GM19351 (cell line): ENCODE measurements around the gene RXFP4.
A peak's percentile ranks its signal among the peaks of the same experiment; 100 is the strongest.

ENCODE experiments used
- ATAC-seq: cut with Tn5 transposase; IDR thresholded peaks from one replicate; pipeline ENCODE4 v1.9.1; 2021; ENCODE audit warnings: mild to moderate bottlenecking, moderate library complexity; ENCODE audit not compliant: unreplicated experiment

RXFP4 gene

DNA sequence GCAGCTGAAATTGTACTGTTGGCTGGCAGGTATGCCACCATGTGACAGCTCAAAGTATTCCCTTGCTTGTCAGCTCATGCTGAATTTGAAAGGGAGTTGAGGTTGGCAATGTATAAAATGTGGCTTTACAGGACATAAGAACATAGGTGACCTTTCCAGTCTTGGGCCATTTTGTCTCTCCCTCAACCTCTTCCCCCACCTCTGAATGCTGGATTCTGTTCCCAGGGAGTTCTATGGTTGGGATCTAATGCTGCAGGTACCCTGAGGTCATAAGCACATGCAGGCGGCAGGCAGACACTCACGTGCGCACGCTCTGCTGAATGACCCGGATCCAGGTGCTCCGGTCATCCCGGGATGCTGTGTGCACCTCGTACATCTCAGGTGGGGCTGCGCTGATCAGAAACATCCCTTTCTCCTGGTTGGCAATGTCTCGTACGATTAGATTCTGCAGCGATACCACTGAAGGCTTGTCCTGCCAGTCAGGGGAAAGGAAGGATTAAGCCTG, 16.0 kb downstream of the RXFP4 start:
- no peak for ATAC-seq

DNA sequence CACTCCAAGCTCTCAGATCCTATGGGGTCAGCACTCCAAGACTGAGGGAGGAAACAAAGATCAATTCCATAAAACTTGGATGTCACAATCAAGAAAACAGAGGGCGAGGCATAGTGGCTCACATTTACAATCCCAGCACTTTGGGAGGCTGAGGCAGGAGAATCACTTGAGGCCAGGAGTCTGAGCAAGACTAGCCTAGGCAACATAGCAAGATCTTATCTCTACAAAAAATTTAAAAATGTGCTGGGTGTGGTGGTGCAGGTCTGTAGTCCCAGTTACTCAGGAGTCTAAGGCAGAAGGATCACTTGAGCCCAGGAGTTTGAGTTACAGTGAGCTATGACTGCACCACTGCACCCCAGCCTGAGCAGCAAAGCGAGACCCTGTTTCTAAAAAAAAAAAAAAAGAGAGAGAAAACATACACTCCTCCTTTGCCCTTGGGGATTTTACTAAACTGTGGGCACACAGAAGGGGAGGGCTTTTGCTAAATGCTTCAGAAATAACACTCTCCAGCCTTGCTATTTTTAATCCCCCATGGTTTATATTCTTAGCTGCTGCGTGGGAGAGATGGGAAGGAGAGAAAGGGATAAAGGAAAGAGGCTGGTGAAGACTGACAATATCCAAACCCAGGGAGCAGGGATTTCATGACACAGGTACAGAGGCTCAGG, 18.8 kb downstream of the RXFP4 start:
- no peak for ATAC-seq

DNA sequence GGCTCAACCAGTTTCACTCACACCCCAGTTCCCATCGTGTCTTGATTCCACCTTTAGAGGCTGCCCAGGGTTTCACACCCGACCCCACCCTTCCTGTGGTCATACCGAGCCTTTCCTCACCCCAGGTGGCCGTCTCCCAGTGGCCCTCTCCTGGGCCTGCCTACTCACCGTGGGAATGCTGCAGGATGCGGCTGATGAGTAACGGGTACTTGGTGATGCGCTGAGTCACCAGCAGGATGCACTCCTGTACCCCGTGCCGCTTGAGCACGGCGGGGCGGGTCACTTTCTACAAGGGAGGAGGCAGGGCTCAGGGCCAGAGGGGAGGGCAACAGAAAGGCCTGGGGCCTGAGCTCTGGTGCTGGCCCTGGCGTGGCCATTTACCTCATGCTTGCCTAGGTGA, 20.5 kb downstream of the RXFP4 start:
- ATAC-seq, result no peak

DNA sequence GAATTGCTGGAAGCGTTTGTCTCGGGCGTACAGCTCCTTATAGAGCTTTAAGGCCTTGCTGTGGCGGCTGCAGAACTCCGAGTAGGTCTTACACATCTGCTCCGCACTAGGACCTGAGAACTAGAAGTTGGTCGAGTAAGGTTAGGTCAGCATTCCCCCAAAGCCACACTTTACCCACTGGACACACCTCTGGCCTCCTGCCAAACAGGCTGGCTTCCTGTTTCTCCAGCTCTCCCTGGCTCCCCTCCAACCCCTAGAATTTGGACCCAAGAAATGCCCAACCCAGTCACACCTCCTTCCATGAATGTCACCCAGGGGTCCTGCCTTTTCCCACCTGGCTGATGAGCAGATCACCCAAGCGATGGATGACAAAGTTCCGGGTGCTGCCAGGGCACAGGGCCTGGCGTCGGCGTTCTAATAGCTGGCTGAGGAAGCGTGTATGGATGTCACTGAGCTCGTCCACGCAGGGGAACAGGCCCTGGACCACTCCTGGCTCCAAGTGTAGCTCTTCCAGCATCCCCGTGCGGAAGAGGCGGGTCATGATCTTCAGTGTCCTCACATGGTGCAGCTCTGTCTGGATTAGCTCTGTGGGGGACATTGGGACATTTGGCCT, 21.3 kb downstream of the RXFP4 start:
- no peak for ATAC-seq

DNA sequence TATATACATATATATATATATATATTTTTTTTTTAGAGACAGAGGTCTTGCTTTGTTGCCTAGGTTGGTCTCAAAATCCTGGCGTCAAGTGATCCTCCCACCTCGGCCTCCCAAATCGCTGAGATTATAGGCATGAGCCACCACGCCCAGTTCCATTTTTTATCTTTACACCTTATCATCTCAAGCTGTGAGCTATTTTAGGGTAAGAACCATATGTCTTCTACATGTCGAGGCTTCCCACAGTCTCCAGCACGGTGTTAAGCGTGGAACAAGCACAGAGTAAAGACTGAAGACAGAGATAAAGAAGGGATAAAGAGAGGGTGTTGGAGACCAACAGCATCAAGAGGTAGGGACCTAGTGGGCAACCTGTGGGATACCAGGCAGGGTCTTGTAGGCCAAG, 22.8 kb downstream of the RXFP4 start:
- ATAC-seq, result no peak

DNA sequence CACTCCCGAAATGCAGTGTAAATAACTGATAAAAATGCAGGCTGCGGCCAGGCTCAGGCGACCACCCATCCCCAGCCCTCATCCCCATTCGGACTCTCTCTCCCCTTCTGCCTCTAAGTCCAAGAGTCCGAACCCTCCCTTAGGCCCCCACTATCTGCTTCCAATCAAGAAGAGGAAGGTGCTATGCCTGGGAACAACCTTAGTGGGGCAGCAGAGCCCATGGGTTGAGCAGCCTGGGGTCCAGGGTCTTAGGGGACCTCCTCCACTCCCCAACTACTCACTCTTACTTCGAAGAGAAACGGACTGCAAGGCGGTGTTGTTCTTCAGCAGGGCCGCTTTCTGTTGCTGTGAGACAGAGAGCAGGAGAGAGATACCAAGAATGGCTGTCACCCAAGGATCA, 24.7 kb downstream of the RXFP4 start:
- no peak for ATAC-seq

DNA sequence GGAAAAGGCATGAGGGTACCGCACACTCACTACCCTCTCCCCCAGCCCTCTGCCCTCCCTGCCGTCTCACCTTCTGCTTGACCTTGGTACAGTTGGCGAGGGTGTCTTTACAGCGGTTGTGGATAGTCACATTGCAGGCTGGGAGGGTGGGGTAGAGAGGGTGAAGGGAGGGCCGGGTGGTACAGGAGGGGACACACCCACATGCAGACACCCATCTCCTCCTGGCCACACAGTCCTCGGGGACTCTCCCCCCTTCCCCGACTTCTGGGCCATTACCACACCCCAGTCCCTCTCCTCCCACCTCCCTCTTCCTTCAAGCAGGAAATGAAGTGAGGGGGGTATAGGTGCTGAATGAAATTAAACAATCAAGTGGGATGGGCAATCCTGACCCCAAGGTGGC, 25.3 kb downstream of the RXFP4 start:
- no peak for ATAC-seq

DNA sequence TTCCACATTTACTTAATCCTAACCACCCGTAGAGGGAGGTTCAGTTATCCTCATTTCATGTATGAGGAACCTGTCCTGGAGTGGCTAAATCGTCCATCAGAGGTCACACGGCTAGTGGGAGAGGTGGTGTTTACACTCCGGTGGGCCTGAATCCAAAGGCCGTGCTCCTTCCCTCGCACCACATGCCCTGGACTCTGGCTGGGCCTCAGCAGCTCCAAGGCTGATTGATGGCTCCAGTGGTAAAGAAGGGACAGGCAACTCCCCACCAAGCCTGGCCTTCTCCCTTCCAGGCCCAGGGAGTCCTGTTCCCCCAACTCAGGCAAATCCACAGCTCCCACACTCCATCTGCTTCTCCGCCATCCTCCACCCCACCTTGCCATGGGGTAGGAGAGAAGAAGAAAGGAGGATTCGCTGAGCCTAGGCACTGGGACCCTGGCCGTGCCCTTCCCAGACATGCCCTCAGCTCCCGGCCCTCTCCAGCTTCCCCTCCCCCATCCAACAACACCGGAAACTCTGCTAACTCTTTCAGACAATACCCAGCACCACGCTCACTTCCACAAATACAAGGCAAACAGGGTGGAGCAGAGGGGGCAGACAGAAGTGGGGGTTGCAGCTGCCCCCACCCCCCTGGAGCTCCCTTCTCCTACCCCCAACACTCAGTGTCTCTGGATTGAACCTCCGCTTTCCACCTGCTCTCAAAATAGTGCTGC, 26.1 kb downstream of the RXFP4 start:
- ATAC-seq, result no peak

DNA sequence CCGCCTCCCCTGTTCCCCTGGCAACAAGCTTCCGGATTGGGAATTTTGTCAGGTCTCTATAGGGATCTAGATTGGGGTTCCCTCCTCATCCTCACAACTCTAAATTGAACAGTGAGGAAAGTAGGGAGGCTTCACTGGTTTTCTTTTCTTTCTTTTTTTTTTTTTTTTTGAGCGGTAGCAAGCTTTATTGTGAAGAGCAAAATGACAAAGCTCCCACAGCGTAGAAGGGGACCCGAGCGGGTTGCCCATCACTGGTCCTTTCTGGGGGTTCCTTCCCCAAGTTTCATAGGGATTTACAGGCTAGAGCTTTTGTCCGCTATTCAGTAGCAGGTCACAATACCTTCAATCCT, 26.6 kb downstream of the RXFP4 start:
- no peak for ATAC-seq

DNA sequence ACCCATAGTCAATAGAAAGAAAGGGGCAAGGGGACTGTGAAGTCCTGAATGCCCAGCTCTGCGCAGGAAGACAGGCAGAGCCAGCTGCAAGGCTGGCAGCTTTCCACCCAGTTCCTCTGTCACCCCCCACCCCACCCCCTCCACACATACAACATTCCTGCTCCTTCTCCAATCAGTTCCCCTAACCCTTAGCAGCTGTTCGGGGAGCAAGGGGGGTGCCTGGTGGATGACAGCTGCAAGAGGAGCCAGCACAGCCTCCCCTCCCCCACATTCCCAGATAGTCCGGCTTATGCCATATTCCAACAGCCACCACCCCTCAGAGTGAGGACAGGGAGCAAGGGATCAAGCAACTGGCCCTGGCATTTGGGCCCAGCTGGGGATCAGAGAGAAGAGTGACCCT, 27.2 kb downstream of the RXFP4 start:
- no peak for ATAC-seq

DNA sequence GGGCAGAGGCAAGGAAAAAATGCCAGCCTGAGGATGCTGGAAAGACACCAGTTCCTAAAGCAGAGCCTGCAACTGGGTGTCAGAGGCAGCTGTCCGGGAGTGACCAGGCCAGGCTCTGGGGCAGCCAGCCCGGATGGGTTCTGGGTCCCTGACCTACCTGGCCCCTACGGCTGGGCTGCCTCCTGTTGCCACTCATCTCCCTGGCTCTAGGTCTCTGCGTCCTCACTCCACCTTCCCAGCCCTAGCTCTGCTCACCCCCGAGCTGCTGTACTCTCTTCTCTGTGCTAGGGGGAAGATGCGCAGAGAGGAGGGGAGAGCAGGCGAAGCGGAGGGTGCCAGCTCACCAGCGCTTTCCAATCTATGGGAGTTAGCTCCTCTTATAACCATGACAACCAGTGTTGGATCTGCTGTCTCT, 27.9 kb downstream of the RXFP4 start:
- no peak for ATAC-seq

DNA sequence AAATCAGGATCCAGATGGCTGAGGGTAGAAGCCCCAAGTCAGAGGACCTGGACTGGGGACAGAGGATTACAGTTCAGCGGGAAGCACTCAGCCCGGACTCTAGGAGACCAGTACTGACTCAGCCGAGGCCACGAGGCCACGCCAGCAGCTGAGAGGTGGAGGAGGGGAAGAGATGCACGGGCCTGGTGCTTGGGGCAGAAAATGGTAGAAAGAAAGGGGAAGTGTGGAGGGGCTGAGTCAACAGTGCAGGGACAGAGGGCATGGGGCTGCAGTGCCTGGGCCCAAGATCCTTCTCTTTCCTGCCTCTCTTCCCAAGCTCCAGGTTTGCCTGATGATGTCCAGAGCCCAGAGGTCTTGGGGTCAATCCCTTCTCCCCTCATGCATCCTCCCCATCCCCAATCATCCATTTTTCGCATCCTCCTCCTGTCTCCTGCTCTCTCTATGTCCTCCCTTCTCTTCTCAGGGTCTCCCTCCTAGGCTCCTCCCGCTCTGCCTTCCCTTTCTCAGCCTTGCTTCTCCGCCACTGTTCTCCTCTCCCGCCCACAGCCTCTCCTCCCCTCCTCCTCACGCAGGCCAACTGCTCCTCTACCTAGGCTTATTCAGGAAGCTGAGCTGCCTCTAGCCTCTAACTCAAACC, 29.2 kb downstream of the RXFP4 start:
- ATAC-seq, result peak; percentile 63

DNA sequence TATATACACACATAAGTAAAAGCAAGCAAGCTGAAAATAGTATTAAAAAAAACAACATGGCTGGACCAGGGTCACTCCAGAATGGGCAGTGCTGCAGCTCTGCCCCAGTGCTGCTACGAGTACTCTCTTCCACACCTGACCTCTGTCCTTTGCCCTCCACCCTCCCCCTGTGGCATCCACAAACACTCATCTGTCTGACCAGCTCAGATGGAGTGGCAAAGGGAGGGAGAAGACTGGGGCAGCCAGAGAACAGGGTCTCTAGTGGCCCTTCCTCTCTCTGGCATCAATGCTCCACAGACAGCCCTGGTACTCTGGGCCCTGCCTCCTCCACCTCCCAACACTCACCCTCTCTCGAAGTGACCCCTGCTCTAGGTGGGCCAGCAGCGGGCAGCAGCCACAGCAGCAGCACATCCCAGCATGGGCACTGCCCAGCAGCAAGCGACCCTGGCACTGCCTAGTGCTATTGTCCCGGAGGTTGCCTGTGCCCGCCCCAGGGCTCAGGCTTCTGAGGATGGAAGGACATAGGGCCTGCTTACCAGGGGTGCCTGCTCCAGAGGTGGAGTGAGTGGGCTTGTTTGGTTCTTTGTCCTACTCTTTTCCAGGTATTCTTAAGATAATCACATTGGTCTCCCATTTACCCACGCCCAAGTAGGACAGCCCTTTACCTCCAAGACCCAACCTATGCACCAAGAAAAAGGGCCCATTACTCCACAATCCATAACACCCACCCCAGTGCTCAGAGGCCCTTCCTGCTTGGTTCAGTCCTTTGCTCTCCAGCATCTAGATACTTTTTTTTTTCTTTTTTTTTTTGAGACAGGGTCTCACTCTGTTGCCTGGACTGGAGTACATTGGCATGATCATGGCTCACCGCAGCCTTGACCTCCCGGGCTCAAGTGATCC, 30.7 kb downstream of the RXFP4 start:
- ATAC-seq, result no peak

DNA sequence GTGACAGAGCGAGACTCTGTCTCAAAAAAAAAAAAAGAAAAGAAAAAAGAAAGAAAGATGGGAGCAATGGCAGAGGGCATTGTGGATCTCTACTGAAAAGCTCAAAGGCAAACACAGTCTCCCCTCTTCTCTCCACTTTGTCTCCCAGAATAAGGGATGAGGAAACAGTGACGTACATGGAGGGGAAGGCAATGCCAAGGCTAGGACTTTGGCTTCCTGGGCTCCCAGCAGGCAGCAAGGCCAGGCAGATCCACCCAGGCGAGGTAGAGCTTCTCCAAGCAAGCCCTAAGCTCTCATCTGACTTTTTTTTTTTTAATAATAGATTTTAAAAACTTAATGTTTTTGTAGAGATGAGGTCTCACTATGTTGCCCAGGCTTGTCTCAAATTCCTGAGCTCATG, 32.3 kb downstream of the RXFP4 start:
- ATAC-seq, result no peak

DNA sequence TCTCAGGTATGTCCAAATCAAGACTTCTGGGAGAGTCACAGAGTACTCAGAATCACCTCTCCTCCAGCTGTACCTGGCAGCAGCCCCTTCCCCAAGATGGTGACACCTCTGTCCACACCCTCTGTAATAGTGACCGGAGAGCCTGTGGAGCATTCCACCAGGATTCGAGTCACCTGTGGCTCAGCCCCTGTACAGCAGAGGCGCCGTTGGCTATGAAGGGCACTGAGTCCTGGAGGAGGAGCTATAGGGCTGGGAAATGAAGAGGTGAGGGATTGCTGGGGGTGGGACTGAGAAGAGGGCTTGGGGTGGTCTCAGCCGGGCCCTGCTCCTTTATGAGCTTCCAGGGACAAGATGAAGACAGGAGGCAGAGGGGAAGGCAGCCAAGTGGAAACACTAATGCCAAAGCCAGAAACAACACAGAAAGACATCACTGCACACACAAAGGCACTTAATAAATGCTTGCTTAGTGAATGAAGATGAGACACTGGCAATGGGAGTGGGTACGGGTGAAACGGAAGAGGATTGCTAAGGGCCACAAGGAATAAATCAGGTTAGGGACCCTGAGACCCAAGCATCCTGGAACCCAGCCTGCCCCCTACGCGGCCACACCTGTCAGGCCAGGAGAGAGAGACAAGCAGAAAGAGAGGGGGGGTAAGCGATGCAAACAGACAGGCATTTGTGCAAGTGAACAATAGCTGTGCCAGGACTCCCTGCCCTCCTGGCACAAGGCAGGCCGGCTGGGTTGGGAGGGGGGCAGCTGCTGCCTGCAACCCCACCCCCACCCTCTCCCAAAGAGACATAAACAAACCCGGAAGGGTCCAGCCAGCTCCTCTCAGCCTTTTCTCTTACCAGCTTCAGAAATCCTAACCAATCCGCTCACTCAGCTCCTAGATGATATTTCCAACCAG, 33.0 kb downstream of the RXFP4 start:
- ATAC-seq, result no peak

DNA sequence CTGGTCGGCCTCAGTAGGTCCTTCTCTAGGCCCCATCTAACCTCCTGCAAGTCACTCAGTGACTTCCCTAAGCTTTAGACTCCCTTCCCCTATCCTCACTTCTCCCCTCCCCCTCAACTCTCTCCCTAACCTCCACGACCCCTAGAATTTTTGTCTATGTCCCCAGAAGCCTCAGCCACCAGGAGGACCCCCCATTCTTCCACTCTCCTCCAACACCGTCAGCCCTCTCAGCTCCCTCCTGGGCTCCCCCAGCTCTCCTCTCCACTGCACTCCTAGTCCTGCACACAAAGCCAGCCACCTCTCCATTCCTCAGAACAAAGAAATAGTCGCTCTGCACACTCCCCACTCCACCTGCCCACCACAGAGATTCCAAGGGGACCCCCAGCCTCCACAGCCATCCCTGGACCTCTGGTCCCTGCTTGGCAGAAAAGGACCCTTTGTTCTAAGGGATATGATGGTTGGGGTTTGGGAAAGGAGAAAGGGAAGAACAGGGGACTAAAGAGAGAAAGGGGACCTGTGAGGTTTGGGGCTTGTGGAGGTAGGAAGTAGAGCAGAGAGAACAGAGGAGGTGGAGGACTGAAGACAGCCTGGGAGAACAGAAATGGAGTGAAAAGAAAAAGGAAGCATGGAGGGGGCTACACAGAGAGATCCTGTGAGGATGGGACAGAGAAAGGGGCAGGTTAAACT, 34.1 kb downstream of the RXFP4 start:
- no peak for ATAC-seq

DNA sequence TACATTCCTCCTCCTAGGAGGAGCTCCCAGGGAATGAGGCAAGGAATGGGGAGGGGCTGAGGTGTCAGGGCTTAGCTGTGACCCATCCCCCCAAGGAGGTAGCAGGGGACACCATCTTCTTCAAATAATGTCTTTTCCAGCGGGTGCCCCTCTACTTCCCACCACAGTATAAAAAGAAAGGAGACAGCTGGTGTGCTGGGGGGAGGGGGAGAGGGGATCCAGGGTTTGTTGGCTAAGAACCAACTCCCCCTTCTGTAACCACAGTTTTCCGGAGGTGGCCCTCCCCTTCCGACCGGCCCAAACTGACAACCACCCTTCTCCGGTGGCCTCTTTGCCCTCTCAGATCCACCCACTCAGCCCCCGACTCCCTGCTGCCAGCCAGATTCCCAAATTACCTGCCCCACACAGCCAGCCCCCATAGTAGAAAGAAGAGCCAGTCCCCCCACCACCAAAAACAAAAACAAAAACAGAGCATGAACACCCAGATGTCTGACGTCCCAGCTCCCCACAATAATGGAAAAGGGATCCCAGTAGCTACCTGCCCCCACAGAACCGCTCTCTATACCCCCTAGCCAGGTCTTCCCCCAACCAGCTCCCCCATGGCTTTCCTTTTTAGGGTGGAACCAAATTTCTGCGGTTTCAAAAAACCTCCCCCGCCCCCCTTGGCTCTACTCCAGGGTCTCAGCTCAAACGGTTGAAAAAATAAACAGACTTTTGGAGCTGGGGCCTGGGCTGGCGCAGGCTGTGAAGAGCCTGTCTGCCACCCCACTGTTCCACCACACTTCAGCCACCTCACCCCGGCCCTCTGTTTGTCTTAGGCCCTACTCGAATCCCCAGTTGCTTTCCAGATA, 34.8 kb downstream of the RXFP4 start:
- ATAC-seq, result no peak
